Measurements from ENCODE around the gene FUT8.

Gene FUT8

GRCh38 chr14:65478017-65478416, 65.5 kb downstream of the FUT8 start:
- TF ChIP-seq PPARA (CRISPR knock-in tag; IDR thresholded peaks at IDR 0.05; ENCODE audit: borderline replicate concordance) = no peak
- TF ChIP-seq GLIS3 (CRISPR knock-in tag; IDR thresholded peaks at IDR 0.05) = no peak
- no peak for TF ChIP-seq ZC3H10 (CRISPR knock-in tag; IDR thresholded peaks at IDR 0.05)
- no peak for TF ChIP-seq ZFP3 (CRISPR knock-in tag; IDR thresholded peaks at IDR 0.05)
- TF ChIP-seq CSRNP3 (CRISPR knock-in tag; IDR thresholded peaks at IDR 0.05) = no peak
- no peak for TF ChIP-seq ISL1 (CRISPR knock-in tag; IDR thresholded peaks at IDR 0.05)
- TF ChIP-seq PATZ1 (CRISPR knock-in tag; IDR thresholded peaks at IDR 0.05; ENCODE audit: borderline replicate concordance) = no peak
- ATAC-seq = no peak

- ATAC-seq = peak; percentile 56; the same call in 2 of the 3 replicates
- TF ChIP-seq PPARA (CRISPR knock-in tag; IDR thresholded peaks at IDR 0.05; ENCODE audit: borderline replicate concordance) = no peak
- no peak for TF ChIP-seq TCF4 (CRISPR knock-in tag; IDR thresholded peaks at IDR 0.05; ENCODE audit: borderline replicate concordance)
- TF ChIP-seq ISL1 (CRISPR knock-in tag; IDR thresholded peaks at IDR 0.05) = no peak
- TF ChIP-seq ZNF70 (CRISPR knock-in tag; IDR thresholded peaks at IDR 0.05) = no peak
- no peak for TF ChIP-seq PATZ1 (CRISPR knock-in tag; IDR thresholded peaks at IDR 0.05; ENCODE audit: borderline replicate concordance)
- TF ChIP-seq ZNF565 (CRISPR knock-in tag; conservative IDR thresholded peaks at IDR 0.05; ENCODE audit: low read depth) = no peak
- TF ChIP-seq GLIS3 (CRISPR knock-in tag; IDR thresholded peaks at IDR 0.05) = no peak
- TF ChIP-seq ARNTL (CRISPR knock-in tag; IDR thresholded peaks at IDR 0.05; ENCODE audit: borderline replicate concordance, low read depth) = no peak
- TF ChIP-seq OSR1 (CRISPR knock-in tag; IDR thresholded peaks at IDR 0.05) = no peak
These were observed 66.1 kb downstream of the FUT8 start for GRCh38 chr14:65478596-65478995.

- ATAC-seq = no peak
These were observed 66.9 kb downstream of the FUT8 start for GRCh38 chr14:65479386-65479785.

GRCh38 chr14:65482757-65483438, 70.4 kb downstream of the FUT8 start:
- no peak for ATAC-seq
- TF ChIP-seq ARNTL (CRISPR knock-in tag; IDR thresholded peaks at IDR 0.05; ENCODE audit: borderline replicate concordance, low read depth) = no peak
- no peak for TF ChIP-seq CREB5 (CRISPR knock-in tag; IDR thresholded peaks at IDR 0.05; ENCODE audit: low read depth)
- no peak for TF ChIP-seq GLIS3 (CRISPR knock-in tag; IDR thresholded peaks at IDR 0.05)
- no peak for TF ChIP-seq ZNF565 (CRISPR knock-in tag; conservative IDR thresholded peaks at IDR 0.05; ENCODE audit: low read depth)
- TF ChIP-seq PPARA (CRISPR knock-in tag; IDR thresholded peaks at IDR 0.05; ENCODE audit: borderline replicate concordance) = no peak
- no peak for TF ChIP-seq RARB (CRISPR knock-in tag; IDR thresholded peaks at IDR 0.05)
- TF ChIP-seq ZFP30 (CRISPR knock-in tag; IDR thresholded peaks at IDR 0.05) = no peak
- no peak for TF ChIP-seq TSHZ2 (CRISPR knock-in tag; IDR thresholded peaks at IDR 0.05)
- TF ChIP-seq SNAI2 (CRISPR knock-in tag; IDR thresholded peaks at IDR 0.05) = no peak
- TF ChIP-seq ZNF70 (CRISPR knock-in tag; IDR thresholded peaks at IDR 0.05) = no peak
- no peak for TF ChIP-seq POU6F1 (CRISPR knock-in tag; IDR thresholded peaks at IDR 0.05; ENCODE audit: borderline replicate concordance, low read depth)
- TF ChIP-seq ESRRG (CRISPR knock-in tag; IDR thresholded peaks at IDR 0.05) = no peak
- no peak for TF ChIP-seq ZNF8 (CRISPR knock-in tag; IDR thresholded peaks at IDR 0.05)
- TF ChIP-seq PATZ1 (CRISPR knock-in tag; IDR thresholded peaks at IDR 0.05; ENCODE audit: borderline replicate concordance) = no peak

More at GRCh38 chr14:65479386-65479785, 66.9 kb downstream of the FUT8 start:
- TF ChIP-seq SNAI2 (CRISPR knock-in tag; IDR thresholded peaks at IDR 0.05) = no peak
- no peak for TF ChIP-seq PPARA (CRISPR knock-in tag; IDR thresholded peaks at IDR 0.05; ENCODE audit: borderline replicate concordance)
- no peak for TF ChIP-seq GLIS3 (CRISPR knock-in tag; IDR thresholded peaks at IDR 0.05)
